ENCODE measurements around the gene METTL25. TPM values are rescaled to one million over a fixed set of nuclear protein-coding genes. Genes with fewer than 3 reads are reported as not detected.

METTL25 gene
- total RNA-seq, 2 donors from 2014 or later = 9.5 to 10.6 TPM

DNA sequence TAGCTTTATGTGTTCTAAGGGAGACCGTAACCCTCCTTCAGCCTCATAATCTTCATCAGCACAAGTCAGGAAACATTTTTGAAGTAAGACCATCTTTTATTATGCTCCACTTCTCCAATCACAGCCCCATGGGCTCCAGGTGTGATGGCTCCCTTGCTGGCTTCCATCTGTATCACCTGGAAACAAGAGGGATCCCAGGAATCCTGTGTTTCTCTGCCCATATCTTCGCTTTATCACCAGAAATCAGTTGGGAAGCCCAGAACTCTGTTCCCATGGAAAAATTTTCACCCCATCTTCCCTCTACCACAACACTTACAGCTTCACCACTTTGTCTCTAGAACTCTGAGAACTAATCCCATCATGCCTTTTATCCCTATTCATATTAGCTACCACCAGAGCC, 68.3 kb downstream of the METTL25 start:
- Histone ChIP-seq H3K9ac (ENCODE audit: extremely low read depth, low read length, poor library complexity, severe bottlenecking) (no peak overlapping the region), H3K9me3 (ENCODE audit: control insufficient read depth, low read length) (no peaks in the 10 kb centered on the region), H3K4me1 (ENCODE audit: control insufficient read depth, insufficient read depth, low read length) (peaks cover 9% of the 10 kb centered on the region), H3K27ac (ENCODE audit: low read depth, low read length) (no peak overlapping the region), H3K27me3 (ENCODE audit: control insufficient read depth, insufficient read depth, low read length, poor library complexity, severe bottlenecking) (no peaks in the 10 kb centered on the region), H3K36me3 (ENCODE audit: control insufficient read depth, insufficient read depth, low read length) (no peaks in the 10 kb centered on the region), H3K4me3 (ENCODE audit: low read length) (no peak overlapping the region)
- Mint-ChIP-seq H3K9me3 (peaks cover 8% of the 10 kb centered on the region), H3K4me3 (no peak overlapping the region), H3K36me3 (ENCODE audit: low read depth) (no peaks in the 10 kb centered on the region), H3K27me3 (ENCODE audit: insufficient read depth) (no peaks in the 10 kb centered on the region), H3K4me1 (peaks cover 30% of the 10 kb centered on the region), H3K27ac (peak overlapping the region; percentile 1)
- DNase-seq = peak; percentile 56
- 67 to 78% methylated on average over 1 to 2 of the region's 2 CpGs for WGBS, 2 experiments (ENCODE audit: insufficient coverage in 1 of 2, insufficient read length in 1 of 2)
- TF ChIP-seq, protein P1, sequence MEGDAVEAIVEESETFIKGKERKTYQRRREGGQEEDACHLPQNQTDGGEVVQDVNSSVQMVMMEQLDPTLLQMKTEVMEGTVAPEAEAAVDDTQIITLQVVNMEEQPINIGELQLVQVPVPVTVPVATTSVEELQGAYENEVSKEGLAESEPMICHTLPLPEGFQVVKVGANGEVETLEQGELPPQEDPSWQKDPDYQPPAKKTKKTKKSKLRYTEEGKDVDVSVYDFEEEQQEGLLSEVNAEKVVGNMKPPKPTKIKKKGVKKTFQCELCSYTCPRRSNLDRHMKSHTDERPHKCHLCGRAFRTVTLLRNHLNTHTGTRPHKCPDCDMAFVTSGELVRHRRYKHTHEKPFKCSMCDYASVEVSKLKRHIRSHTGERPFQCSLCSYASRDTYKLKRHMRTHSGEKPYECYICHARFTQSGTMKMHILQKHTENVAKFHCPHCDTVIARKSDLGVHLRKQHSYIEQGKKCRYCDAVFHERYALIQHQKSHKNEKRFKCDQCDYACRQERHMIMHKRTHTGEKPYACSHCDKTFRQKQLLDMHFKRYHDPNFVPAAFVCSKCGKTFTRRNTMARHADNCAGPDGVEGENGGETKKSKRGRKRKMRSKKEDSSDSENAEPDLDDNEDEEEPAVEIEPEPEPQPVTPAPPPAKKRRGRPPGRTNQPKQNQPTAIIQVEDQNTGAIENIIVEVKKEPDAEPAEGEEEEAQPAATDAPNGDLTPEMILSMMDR (conservative IDR thresholded peaks at IDR 0.05) = no peak

DNA sequence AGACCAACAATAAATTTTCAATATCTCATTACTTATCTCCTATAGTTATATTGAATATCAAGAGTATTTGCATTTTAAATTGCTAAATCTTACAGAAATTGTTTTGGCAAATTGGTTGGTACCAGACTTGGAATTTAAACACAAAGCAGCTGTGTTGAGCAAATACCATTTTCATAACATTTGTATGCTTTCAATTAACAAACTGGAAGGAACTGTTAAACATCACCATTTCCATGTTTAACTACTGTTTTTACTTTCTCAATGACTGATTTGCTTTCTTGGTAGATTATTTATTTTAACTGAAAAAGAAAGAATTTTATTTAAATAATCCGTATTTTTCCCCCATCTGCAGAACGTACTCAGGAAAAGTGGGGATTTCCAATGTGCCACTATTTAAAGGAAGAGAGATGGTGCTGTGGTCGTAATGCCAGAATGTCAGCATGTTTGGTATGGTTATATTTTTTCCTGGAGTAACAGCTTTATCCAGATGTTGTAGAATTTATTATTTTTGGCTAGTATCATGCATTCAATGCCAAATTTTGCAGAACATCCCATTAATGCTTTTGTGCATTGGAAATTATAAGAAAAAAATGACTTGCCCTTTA, 72.3 kb downstream of the METTL25 start:
- DNase-seq = no peak
- TF ChIP-seq, protein P1 (conservative IDR thresholded peaks at IDR 0.05) = no peak
- Mint-ChIP-seq H3K36me3 (ENCODE audit: low read depth) (no peaks in the 10 kb centered on the region), H3K4me1 (peaks cover 19% of the 10 kb centered on the region), H3K9me3 (no peaks in the 10 kb centered on the region), H3K27me3 (ENCODE audit: insufficient read depth) (no peaks in the 10 kb centered on the region), H3K27ac (no peak overlapping the region), H3K4me3 (no peak overlapping the region)
- Histone ChIP-seq H3K9ac (ENCODE audit: extremely low read depth, low read length, poor library complexity, severe bottlenecking) (no peak overlapping the region), H3K9me3 (ENCODE audit: control insufficient read depth, low read length) (no peaks in the 10 kb centered on the region), H3K36me3 (ENCODE audit: control insufficient read depth, insufficient read depth, low read length) (no peaks in the 10 kb centered on the region), H3K4me3 (ENCODE audit: low read length) (no peak overlapping the region), H3K4me1 (ENCODE audit: control insufficient read depth, insufficient read depth, low read length) (peaks cover 5% of the 10 kb centered on the region), H3K27me3 (ENCODE audit: control insufficient read depth, insufficient read depth, low read length, poor library complexity, severe bottlenecking) (no peaks in the 10 kb centered on the region), H3K27ac (ENCODE audit: low read depth, low read length) (no peak overlapping the region)
- WGBS, 2 experiments (ENCODE audit: insufficient coverage in 1 of 2, insufficient read length in 1 of 2) = 91% methylated on average over 3 of the region's 3 CpGs; no CpG with 5 or more reads in 1 of the 2 experiments

DNA sequence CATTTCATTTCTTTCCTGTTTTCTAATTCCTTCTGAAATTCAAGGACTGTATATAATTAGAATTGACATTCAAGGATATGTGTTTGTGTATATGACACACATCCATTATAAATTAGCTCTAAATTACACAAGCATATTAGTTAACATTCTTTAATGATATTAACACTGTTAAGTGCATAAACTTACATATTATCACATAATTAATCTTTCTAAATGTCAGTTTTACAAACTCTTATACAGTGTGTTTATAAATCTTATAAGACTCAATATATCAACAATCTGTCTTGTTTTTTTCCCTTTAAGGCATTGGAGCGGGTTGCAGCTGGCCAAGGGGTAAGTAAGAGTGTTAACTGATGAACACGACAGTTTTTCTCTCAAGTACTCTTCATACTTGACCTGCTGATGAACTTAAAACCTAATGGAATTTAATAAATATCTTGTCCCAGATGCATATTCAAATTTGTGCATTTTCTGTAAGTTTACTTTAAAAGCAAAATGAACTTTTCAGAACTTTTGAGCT, 76.1 kb downstream of the METTL25 start:
- no peak overlapping the region for H3K4me3 ChIP-seq (ENCODE audit: low read length)
- no peak overlapping the region for H3K27ac ChIP-seq (ENCODE audit: low read depth, low read length)
- Mint-ChIP-seq H3K4me1 (no peaks in the 10 kb centered on the region), H3K27ac (no peak overlapping the region), H3K27me3 (ENCODE audit: insufficient read depth) (no peaks in the 10 kb centered on the region), H3K4me3 (no peak overlapping the region), H3K9me3 (no peaks in the 10 kb centered on the region), H3K36me3 (ENCODE audit: low read depth) (no peaks in the 10 kb centered on the region)
- DNase-seq = no peak
- TF ChIP-seq, protein P1 (conservative IDR thresholded peaks at IDR 0.05) = no peak
- no peaks in the 10 kb centered on the region for H3K27me3 ChIP-seq (ENCODE audit: control insufficient read depth, insufficient read depth, low read length, poor library complexity, severe bottlenecking)
- no peaks in the 10 kb centered on the region for H3K36me3 ChIP-seq (ENCODE audit: control insufficient read depth, insufficient read depth, low read length)
- no peaks in the 10 kb centered on the region for H3K9me3 ChIP-seq (ENCODE audit: control insufficient read depth, low read length)
- WGBS, 2 experiments (ENCODE audit: insufficient coverage in 1 of 2, insufficient read length in 1 of 2) = 93% methylated on average over 2 of the region's 2 CpGs; no CpG with 5 or more reads in 1 of the 2 experiments
- H3K9ac ChIP-seq (ENCODE audit: extremely low read depth, low read length, poor library complexity, severe bottlenecking) = no peak overlapping the region
- no peaks in the 10 kb centered on the region for H3K4me1 ChIP-seq (ENCODE audit: control insufficient read depth, insufficient read depth, low read length)

All from endodermal cell (in vitro differentiated cells).